Measurements from ENCODE around the gene KRTAP2-2.
"Not testable (repeated sequence)": the region's sequence is repeated elsewhere in the genome, so short reads cannot be mapped to it uniquely, and the experiment has no call there.

KRTAP2-2 gene, protein sequence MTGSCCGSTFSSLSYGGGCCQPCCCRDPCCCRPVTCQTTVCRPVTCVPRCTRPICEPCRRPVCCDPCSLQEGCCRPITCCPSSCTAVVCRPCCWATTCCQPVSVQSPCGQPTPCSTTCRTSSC

DNA sequence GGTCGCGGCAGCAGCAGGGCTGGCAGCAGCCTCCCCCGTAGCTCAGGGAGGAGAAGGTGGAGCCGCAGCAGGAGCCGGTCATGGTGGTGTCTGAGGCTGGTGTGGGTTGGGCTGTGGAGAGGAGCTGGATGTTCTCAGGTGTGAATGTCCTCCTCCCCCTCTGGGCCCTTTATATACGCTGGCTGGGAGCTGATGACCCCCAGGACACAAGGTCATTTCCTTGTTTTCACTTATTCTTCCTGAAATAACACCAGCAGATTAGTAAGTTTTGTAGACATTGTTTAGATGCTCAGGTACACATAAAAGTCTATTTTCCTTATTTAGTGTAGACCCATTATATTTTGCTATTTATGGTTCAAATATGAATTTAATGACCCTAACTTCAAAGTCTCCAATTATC lies at the start of gene KRTAP2-2:
Gene KRTAP2-2, minus strand, starts transcription at position 101 of the 400 bp plus-strand sequence. Its CDS starts 19 bp downstream, at position 82.
- FAIRE-seq, result not testable (repeated sequence)

DNA sequence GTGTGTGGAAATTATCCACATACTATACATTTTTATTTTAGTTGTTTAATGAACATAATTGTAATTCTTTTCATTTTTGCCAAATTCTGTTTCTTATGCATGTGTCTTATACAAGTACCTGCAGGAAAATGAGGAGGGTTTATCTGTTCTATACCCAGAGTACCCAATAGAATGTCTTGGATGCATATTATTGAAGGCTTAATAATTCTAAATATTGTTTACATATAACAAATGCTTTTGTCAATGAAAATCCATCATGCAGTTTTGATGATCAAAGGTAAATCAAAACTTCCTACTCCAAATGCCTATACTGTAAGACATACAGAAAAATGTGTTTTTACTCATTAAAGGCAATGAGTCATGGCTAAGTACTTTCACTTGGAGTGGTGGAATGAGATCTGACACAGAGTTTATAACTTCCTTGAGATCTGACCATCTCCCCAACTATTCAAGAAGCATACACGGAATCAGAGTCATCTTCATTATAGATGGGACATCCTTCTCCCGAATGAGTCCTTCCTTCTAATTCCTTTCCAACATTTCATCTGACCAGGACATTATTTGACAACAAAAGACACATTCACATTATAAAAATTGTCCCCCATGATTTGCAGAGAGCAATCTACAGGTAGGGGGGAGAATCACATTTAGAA lies 49.5 kb upstream of the KRTAP2-2 start:
- FAIRE-seq, result not testable (repeated sequence)

DNA sequence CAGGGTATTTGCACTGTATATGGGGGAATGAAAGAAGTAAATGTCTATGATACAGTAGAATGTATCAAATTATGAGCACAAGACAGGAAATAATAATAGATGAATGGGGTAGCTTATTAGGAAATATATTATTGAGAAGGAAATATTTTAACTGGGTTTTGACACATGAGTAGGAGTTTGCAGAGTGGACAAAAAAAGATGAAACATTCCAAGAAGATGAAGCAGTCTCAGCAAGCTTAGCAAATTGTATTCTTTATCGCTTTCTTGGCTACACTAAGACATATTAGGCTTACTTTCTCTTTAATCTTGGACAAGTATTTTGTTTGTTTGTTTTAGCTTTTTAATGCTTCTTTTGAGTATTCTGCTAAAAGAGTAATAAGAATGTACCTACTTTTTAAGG lies 48.9 kb upstream of the KRTAP2-2 start:
- no peak for FAIRE-seq

DNA sequence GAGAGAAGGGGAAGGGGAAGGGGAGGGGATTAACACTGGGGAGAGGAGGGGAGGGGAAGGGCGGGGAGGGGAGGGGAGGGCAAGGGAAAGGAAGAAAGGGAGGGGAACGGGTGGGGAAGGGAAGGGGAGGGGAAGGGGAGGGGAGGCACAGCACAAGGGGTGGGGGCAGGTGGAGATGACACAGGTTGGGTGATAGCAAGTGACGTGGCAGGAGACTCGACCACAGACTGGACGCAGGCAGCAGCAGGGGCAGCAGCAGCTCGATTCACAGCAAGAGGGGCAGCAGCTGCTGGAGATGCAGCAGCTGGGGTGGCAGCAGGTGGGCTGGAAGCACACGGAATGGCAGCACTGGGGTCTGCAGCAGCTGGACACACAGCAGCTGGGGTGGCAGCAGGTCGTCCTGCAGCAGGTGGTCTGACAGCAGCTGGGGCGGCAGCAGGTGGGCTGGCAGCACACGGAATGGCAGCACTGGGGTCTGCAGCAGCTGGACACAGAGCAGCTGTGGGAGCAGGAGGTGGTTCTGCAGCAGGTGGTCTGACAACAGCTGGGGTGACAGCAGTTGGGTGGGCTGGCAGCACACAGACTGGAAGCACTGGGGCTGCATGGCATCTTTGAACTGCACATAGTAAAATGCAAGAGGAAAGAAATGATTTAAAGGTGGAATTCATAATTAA lies 46.7 kb upstream of the KRTAP2-2 start, which contains the start of gene KRTAP4-16:
Gene KRTAP4-16, minus strand, starts transcription at position 624 of the 674 bp plus-strand sequence. Its CDS starts 0 bp downstream, at position 624.
- no peak for FAIRE-seq

DNA sequence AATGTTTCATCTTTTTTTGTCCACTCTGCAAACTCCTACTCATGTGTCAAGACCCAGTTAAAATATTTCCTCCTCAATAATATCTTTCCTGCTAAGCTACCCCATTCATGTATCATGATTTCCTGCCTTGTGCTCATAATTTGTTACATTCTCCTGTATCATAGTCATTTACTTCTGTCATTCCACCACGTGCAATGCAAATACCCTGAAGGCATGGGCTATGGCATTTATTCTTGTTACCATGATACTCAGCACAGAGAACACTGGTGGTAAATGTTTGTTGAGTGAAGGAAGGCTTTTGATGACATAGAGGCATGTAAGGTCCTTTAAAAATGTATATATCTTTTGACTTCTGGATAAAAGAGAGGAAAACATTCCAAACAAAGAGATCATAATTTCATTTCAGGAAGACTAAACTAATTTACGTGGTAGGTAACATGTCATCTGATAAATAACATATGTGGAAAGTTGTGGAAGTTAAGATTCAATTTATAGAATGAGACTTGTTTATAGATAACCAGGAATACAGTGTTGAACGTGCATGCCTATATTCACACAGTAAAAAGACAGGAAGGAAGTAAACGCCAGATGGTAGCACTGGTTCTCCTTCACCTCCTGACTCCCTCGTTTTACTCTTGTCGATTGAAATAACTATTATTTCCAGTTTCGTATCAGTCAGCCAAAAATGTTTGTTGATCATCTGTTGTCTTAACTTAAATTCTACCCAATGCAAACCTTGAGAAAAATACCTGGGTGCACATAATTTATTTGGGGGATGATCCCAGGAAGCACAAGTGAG lies 44.9 kb upstream of the KRTAP2-2 start:
- not testable (repeated sequence) for FAIRE-seq

DNA sequence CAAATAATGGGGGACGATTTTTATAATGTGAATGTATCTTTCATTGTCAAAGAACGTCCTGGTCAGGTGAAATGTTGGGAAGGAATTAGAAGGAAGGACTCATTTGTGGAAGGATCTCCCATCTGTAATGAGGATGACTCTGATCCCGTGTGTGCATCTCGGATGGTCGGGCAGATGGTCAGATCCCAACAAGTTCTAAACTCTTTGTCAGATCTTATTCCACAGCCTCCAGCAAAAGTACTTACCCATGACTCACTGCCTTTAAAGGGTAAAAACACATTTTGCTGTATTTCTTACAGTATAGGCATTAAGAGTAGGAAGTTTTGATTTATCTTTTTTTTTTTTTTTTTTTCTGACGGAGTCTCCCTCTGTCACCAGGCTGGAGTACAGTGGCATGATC lies 43.5 kb upstream of the KRTAP2-2 start:
- no peak for FAIRE-seq

DNA sequence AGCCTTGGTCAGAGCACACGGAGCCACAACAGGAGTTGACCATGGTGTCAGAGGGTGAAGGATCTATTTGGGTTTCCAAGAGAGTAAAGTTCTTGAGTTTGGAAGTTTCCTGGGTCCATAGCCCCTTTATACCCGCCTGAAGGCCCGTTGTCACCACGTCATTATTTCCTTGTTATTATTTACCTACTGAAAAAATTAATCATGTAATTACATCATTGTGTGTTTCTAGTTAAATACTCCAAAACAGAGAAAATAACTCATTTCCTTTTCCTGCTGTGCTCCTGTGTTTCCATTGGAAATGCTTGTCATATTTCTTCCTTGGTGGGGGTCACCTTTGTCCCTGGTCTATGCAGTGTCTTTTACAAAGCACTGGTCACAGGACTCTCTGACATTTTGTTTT lies 43.0 kb upstream of the KRTAP2-2 start, which contains the start of gene KRTAP4-8:
Gene KRTAP4-8, minus strand, starts transcription at position 101 of the 400 bp plus-strand sequence. Its CDS starts 58 bp downstream, at position 43.
- no peak for FAIRE-seq

DNA sequence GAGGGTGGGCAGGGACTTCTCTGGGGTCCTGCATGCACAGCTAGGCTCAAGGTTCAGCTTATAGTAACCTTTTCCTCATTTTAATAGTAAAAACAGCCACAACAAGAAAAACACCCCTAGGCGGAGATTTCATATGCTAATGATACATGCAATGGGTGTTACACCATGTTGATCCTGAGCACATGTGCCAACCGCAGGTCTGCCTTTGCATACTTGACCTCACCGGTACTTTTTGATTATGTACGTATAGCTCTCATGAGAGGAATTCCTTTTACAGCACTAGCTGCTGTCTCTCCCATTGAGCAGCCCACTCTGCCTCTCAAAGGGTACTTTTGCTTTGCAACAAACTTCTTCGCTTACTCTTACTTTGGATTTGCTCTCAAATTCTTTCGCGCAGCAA lies 41.0 kb upstream of the KRTAP2-2 start:
- FAIRE-seq, result no peak

DNA sequence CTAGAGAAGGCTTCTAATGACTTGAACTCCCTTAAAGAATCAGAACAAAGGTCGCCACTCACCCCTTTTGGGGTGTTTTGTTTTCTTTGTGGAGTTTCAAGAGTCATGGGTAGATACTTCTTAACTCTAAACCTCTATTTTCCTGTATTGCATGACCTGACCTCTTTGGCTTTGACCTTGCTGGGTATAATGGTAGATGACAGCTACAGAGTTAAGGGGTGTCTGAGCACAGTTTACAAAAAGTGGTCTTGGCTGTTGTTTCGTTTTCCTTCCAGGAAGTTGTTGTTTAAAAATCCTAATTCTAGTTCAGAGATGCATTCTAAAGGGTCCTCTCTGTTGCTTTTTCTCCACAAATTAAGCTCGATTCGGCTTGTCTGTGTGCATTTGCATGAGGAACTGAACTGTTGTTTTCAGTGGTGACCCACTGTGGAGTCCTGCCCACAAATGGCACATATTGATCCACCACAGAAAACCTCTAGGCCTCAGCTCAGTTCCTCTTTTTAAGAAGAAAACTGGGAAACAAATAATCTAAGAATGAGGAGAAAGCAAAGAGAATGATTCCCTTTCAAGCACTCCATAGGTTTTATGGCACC lies 33.8 kb upstream of the KRTAP2-2 start:
- FAIRE-seq, result not testable (repeated sequence)

DNA sequence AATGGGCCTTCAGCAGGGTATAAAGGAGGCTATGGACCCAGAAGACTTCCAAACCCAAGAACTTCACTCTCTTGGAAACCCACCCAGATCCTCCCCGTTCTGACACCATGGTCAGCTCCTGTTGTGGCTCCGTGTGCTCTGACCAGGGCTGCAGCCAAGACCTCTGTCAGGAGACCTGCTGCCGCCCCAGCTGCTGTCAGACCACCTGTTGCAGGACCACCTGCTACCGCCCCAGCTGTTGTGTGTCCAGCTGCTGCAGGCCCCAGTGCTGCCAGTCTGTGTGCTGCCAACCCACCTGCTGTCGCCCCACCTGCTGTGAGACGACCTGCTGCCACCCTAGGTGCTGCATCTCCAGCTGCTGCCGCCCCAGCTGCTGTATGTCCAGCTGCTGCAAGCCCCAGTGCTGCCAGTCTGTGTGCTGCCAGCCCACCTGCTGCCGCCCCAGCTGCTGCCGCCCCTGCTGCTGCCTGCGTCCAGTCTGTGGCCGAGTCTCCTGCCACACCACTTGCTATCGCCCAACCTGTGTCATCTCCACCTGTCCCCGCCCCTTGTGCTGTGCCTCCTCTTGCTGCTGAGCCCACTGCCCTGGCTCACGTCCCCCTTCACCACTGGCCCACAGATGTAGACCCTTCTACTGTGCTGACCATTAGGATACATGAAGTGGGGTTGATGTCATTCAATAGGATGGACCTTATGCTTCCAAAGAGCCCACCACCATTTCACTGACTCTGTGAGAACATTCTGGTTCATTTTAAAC lies 29.2 kb upstream of the KRTAP2-2 start, which contains the start of gene KRTAP4-7:
Gene KRTAP4-7, plus strand, starts transcription at position 51 of the 757 bp plus-strand sequence. Its CDS starts 57 bp downstream, at position 108.
- not testable (repeated sequence) for FAIRE-seq

DNA sequence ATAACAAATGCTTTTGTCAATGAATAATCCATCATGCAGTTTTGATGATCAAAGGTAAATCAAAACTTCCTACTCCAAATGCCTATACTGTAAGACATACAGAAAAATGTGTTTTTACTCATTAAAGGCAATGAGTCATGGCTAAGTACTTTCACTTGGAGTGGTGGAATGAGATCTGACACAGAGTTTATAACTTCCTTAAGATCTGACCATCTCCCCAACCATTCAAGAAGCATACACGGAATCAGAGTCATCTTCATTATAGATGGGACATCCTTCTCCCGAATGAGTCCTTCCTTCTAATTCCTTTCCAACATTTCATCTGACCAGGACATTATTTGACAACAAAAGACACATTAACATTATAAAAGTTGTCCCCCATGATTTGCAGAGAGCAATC lies 28.4 kb upstream of the KRTAP2-2 start:
- not testable (repeated sequence) for FAIRE-seq

DNA sequence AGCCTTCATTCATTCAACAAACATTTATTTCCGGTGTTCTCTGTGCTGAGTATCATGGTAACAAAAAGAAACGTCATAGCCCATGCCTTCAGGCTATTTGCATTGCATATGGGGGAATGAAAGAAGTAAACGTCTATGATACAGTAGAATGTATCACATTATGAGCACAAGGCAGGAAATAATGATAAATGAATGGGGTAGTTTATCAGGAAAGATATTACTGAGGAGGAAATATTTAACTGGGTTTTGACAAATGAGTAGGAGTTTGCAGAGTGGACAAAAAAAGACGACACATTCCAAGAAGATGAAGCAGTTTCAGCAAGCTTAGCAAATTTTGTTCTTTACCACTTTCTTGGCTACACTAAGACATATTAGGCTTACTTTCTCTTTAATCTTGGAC lies 27.6 kb upstream of the KRTAP2-2 start:
- no peak for FAIRE-seq

DNA sequence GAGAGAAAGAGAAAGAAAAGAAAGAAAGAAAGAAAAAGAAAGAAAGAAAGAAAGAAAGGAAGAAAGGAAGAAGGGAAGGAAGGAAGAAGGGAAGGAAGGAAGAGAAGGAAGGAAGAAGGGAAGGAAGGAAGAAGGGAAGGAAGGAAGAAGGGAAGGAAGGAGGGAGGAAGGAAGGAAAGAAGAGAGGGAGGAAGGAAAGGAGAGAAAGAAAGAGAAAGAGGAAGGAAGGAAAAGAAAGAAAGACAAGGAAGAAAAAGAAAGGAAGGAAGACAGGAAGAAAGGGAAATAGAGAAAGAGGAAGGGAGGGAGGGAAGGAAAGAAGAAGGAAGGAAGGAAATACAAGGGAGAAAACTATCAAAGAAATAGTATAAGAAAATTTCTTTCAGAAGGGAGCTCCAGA lies 21.8 kb upstream of the KRTAP2-2 start:
- no peak for FAIRE-seq

DNA sequence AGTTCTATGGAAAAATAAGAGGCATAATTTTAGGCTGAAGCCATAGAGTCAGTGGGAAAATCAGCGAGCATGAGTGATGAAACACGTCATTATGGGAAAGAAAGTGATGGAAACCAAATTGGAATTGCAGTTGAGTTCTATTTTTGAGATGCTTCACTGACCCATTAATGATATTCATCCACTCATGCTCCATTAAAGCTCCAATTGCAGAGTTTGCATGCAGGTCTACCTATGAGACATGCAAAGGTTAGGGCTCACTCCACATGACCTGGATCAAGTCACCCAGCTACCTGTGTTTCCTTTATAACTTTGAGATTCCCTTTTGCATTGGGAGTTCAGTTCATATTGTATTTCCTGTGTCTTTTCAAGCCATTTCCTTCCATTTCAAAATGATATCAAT lies 18.6 kb upstream of the KRTAP2-2 start:
- FAIRE-seq, result no peak

DNA sequence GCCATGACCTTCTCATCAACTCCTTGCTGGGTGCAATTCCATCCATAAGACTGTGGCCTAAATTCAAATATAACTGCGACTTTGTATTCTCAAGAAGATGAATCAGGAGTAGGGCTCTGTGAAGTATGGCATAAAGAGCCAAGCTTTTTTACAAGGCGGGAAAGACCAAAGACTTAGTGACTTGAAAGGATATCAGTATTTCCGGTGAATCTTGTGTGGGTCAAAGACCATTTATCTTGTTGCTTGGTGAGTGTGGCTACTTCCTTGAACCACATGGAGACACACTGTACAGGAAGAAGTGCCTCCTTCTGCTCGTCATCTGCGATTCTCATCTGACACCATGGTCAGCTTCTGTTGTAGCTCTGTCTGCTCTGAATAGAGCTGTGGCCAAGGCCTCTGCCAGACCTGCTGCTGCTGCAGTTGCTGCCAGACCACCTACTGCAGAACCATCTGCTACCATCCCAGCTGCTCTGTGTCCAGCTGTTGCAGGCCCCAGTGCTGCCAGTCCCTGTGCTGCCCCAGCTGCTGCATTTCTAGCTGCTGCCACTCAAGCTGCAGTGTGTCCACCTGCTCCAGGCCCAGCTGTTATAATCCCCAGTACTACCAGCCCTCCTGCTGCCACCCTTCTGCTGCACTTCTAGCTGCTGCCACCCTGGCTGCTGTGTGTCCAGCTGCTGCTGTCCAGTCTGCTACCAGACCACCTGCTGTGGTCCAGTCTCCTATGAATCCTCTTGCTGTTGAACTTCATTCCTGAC lies 16.8 kb upstream of the KRTAP2-2 start:
- no peak for FAIRE-seq

DNA sequence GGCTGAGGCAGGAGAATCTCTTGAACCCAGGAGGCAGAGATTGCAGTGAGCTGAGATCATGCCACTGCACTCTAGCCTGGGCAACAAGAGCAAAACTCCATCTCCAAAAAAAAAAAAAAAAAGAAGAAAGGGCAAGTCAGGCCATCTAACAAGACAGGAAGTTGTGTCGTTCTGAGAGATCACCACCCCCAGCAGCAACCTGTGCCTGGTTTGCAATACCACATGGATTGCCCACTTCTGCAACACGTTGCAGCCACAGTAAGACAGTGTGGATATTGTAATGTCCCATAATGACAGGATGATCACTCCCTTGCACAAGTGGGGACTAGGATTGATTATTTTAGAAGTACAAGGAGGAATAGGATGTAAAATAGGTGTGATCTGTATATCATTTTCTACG lies 14.0 kb upstream of the KRTAP2-2 start:
- no peak for FAIRE-seq

DNA sequence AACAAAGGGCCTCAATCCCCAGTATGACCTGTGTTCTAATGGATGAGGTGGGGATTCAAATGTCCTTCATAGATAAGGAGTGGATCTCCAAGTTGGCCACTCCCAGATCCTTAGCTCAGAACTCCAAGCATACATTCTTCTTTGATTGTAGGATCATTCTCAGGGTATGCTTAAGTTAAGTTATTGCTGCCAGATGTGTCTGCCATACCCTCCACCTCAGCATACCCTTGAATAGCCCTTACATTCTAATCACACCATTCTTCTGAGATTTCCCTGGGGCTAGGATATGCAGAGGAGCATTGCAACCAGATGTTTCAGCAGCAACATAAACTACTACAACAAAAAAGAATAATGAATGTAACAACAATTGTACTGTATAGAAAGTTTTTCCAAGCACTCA lies 12.3 kb upstream of the KRTAP2-2 start:
- no peak for FAIRE-seq

DNA sequence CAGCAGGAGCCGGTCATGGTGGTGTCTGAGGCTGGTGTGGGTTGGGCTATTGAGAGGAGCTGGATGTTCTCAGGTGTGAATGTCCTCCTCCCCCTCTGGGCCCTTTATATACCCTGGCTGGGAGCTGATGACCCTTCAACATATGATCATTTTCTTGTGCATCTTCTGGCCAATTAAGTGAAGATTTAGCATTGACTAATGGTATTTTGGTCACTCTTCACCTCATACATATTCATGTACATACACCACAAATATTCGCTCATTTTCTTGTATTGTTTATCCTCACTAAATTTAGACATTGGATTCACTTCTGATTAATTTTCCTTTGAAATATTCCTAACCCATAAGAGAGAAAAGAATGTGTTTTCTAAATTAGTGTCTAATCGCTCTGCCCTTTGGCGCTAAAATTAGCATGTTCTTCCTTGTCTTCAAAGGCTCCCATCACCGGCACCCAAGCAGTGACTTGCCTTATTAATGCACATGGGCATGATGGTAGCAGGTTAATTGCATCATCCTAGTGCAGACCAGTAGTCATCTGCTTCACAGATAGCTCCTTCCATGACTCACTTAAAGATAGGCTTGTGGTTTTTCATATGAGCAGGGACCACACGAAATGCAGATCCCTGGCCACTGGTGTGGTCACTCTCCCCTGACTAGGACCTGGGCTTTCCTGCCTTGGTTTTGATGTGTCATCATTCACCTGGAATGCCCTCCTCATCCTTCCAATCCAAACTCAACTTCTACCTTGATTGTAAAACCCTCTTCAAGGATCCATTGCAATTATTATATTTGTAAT lies 11.0 kb upstream of the KRTAP2-2 start, which contains the start of gene KRTAP2-4:
Gene KRTAP2-4, minus strand, starts transcription at position 51 of the 796 bp plus-strand sequence. Its CDS starts 34 bp downstream, at position 17.
- no peak for FAIRE-seq

DNA sequence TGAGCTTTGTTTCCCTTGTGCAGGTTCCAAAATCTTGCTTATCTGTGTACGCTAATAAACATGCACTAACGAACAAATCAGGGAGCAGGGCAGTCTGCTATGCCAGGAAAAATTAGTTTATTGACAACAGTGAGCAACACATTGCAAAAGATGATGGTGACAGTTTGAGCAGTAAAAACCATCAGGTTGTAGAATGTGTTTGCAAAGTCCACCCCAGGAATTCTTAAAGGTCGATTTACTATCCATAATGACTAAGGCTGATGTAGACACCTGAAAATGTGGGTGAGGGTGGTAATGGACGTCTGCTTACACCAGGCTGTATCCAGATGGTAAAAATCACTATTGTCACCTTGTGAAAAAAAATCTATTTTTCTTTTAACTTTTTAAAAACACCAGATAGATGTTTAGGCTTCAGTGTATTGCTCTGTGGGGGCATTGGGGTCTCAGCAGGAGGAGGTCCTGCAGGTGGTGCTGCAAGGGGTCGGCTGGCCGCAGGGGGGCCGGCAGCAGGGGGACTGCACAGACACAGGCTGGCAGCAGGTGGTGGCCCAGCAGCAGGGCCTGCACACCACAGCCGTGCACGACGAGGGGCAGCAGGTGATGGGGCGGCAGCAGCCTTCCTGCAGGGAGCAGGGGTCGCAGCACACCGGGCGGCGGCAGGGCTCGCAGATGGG lies 10.1 kb upstream of the KRTAP2-2 start:
- not testable (repeated sequence) for FAIRE-seq

Data from islet of Langerhans (tissue), 1 donor.